AG08396 (cell line): ENCODE results near the gene TP53INP2.
A peak's percentile ranks its signal among the peaks of the same experiment; 100 is the strongest.
"Not testable (repeated sequence)": the region's sequence is repeated elsewhere in the genome, so short reads cannot be mapped to it uniquely, and the experiment has no call there.

Experiments
- DNase-seq: peaks from one replicate; pipeline ENCODE4 v3.0.0; 2012; ENCODE audit warnings: low spot score, mixed read lengths

The TP53INP2 gene

GRCh38 chr20:34704177-34705007, at the start of gene TP53INP2:
TSS of gene TP53INP2 (plus strand) at chr20:34704344. CDS start at chr20:34708740, 4,396 bp downstream.
- peak; percentile 94 for DNase-seq

GRCh38 chr20:34658654-34659053, 45.5 kb upstream of the TP53INP2 start:
- DNase-seq, result not testable (repeated sequence)

GRCh38 chr20:34661811-34662210, 42.3 kb upstream of the TP53INP2 start:
- not testable (repeated sequence) for DNase-seq

GRCh38 chr20:34663213-34663943, 40.8 kb upstream of the TP53INP2 start:
- DNase-seq, result no peak

GRCh38 chr20:34664751-34665150, 39.4 kb upstream of the TP53INP2 start:
- DNase-seq, result not testable (repeated sequence)

GRCh38 chr20:34669094-34669493, 35.0 kb upstream of the TP53INP2 start:
- no peak for DNase-seq

GRCh38 chr20:34673412-34673811, 30.7 kb upstream of the TP53INP2 start:
- DNase-seq, result no peak

- no peak for DNase-seq
Measured at GRCh38 chr20:34675561-34675960, 28.6 kb upstream of the TP53INP2 start.

GRCh38 chr20:34675993-34676641, 28.0 kb upstream of the TP53INP2 start:
- no peak for DNase-seq

- DNase-seq, result peak; percentile 94
Measured at GRCh38 chr20:34676642-34677373, 27.3 kb upstream of the TP53INP2 start, which contains the start of gene PIGU. TSS of gene PIGU (minus strand) at chr20:34677092. CDS start at chr20:34677085, 7 bp downstream.

GRCh38 chr20:34680586-34681175, 23.5 kb upstream of the TP53INP2 start:
- DNase-seq, result no peak

GRCh38 chr20:34683667-34684066, 20.5 kb upstream of the TP53INP2 start:
- no peak for DNase-seq

GRCh38 chr20:34689486-34689885, 14.7 kb upstream of the TP53INP2 start:
- no peak for DNase-seq

GRCh38 chr20:34691838-34692237, 12.3 kb upstream of the TP53INP2 start:
- DNase-seq, result no peak

GRCh38 chr20:34693414-34693813, 10.7 kb upstream of the TP53INP2 start:
- no peak for DNase-seq

GRCh38 chr20:34701405-34702085, 2.6 kb upstream of the TP53INP2 start:
- DNase-seq, result no peak

GRCh38 chr20:34703061-34703423, 1.1 kb upstream of the TP53INP2 start:
- DNase-seq, result no peak

GRCh38 chr20:34703424-34704176, 544 bp upstream of the TP53INP2 start:
- no peak for DNase-seq

- no peak for DNase-seq
Measured at GRCh38 chr20:34705008-34705396, 858 bp downstream of the TP53INP2 start.
